Gastrocnemius medialis (tissue), 4 donors: ENCODE data around the gene HOXC13.

Experiments used
- CTCF ChIP-seq, 5 experiments: fragments of 450-650 bp in 3 of 5; fragments of 200-600 bp in 2 of 5; sonication (generic) in 2 of 5; IDR thresholded peaks in 4 of 5; conservative IDR thresholded peaks in 1 of 5; 1 replicate in 4 of 5; 2 replicates in 1 of 5; pipeline ENCODE4 v1.5.1; 2016 to 2019; ENCODE audit warnings: antibody characterized with exemption in 5 of 5, mild to moderate bottlenecking in 3 of 5, moderate library complexity in 3 of 5
- POLR2A ChIP-seq, 2 donors: fragments of 450-650 bp; IDR thresholded peaks; one replicate each; pipeline ENCODE4 v1.6.1; 2017; ENCODE audit warnings: antibody characterized with exemption in 2 of 2, mild to moderate bottlenecking in 2 of 2, moderate library complexity in 2 of 2

GRCh38 chr12:53971129-53971528 is 32.5 kb downstream of the HOXC13 start:
- TF ChIP-seq CTCF (IDR thresholded peaks at IDR 0.05 in 4 of 5, conservative IDR thresholded peaks at IDR 0.05 in 1 of 5): no peak
- no peak for TF ChIP-seq POLR2A (IDR thresholded peaks at IDR 0.05)
